ENCODE data around the gene SLPI. TPM values are rescaled to one million over a fixed set of nuclear protein-coding genes. Genes with fewer than 3 reads are reported as not detected.

SLPI gene, protein sequence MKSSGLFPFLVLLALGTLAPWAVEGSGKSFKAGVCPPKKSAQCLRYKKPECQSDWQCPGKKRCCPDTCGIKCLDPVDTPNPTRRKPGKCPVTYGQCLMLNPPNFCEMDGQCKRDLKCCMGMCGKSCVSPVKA
- not detected in 2 replicates for total RNA-seq (2013; cell fraction: nucleolus; rRNA removed)
- total RNA-seq (2014; rRNA removed) (not detected in 2 replicates), total RNA-seq (2014; rRNA removed; fragmentation: Illumina TruSeq; extraction: Trizol) (not detected in 2 replicates), total RNA-seq (2021) (1.4 TPM in 1 of 2 replicates, not detected in the other), polyA plus RNA-seq (2011; rRNA removed) (not detected in 2 replicates), polyA plus RNA-seq (2014; fragmentation: Illumina TruSeq; extraction: Trizol) (not detected in 2 replicates), polyA plus RNA-seq (2014; fragmentation: Nextera tagmentation; extraction: Ambion mirVana) (not detected), polyA plus RNA-seq (2014; rRNA removed) (0.56 TPM in 1 of 2 replicates, not detected in the other), polyA plus RNA-seq (2016; fragmentation: Nextera tagmentation; extraction: Ambion mirVana) (not detected), polyA minus RNA-seq (2011; rRNA and poly(A)+ RNA removed) (not detected in 2 replicates), Bru-seq, nascent RNA (not detected), BruChase-seq, experiment 1, labeled RNA remaining after a 6-hour chase (not detected), BruChase-seq, experiment 2, labeled RNA remaining after a 2-hour chase (percentile 18 among the genes with signal in this experiment)
- polyA plus RNA-seq (2011; ENCODE audit: low read depth): not detected
- polyA plus RNA-seq (2011; cell fraction: cytosol; rRNA removed): 0.20 TPM in 1 of 2 replicates, not detected in the other
- polyA plus RNA-seq (2011; cell fraction: nucleus; rRNA removed): not detected in 2 replicates
- polyA plus RNA-seq (2012): not detected in 2 replicates
- polyA minus RNA-seq (2011; cell fraction: cytosol; rRNA and poly(A)+ RNA removed): 24.7 and 29.1 TPM in 2 replicates
- polyA minus RNA-seq (2011; cell fraction: nucleus; rRNA and poly(A)+ RNA removed): 3.0 and 9.1 TPM in 2 replicates
- long read RNA-seq, experiment 1: 0 reads
- long read RNA-seq, experiment 2: 0 reads

DNA sequence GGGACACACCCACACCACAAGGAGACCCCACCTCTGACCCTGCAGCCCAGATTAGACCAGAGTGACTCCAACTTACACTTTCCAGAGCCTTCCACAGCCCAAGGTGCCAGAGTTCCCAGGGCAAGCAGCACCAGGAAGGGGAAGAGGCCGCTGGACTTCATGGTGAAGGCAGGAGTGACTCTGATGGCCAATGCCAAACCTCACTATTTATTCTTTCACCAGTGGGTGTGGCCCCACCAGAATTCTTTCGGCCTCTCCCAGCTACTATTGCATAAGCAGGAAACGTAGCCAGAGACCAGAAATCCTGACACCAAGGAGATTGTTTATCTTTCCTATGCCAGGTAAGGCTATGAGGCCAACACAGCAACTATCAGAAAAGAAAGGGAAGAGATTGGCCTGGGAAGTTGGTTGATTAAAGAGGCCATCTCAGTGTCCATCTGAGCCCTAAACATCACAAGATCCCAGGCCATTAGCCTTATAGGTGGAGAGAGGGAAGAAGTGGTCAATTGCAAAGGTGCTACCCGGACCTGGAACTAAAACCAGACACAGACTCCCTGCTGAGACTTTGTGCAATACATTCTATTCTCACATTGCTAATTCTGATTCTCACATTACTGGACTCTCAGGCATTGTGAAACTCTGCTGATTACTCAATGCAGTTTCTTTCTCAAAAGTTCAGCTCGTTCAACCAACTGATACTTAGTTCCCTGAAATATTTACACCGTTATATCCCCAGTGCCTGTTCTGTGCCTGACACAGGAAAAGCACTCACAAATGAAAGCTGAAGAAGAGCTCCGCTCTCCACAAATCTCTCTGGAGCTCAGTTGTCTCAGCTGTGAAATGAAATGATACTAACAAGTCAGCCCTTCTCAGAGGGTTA lies at the start of gene SLPI:
Gene SLPI, minus strand, starts transcription at position 182 of the 880 bp plus-strand sequence. Its CDS starts 21 bp downstream, at position 161.
- no peak within 1 kb of the TSS for H2AFZ ChIP-seq (ENCODE audit: control insufficient read depth, low read depth, low read length)
- peak; percentile 85 for FAIRE-seq
- intact Hi-C loops (cut with micrococcal nuclease; ENCODE audit: unreplicated experiment) (no loop called here), in situ Hi-C loops (cut with MboI) (no loop called here)
- ChIA-PET RAD21 (ENCODE audit: unreplicated experiment) (interaction anchor here (0.9 kb wide), 1 partner anchor 36 kb away, joined by 3 read pairs; no protein-coding TSS in a partner anchor), SMC1A (ENCODE audit: uncharacterized antibody, unreplicated experiment) (interaction anchor here (0.8 to 1.2 kb wide), 2 partner anchors 25 to 159 kb away, joined by 3 read pairs; no protein-coding TSS in a partner anchor), CTCF (interaction anchor here (0.6 to 1.2 kb wide), 2 partner anchors 40 to 180 kb away, joined by 4 to 5 read pairs; no protein-coding TSS in a partner anchor), POLR2A (interaction anchor here (0.6 kb wide), 1 partner anchor 46 kb away, joined by 7 read pairs; no protein-coding TSS in a partner anchor)
- H3K79me2 ChIP-seq (ENCODE audit: control insufficient read depth, insufficient read depth, low read length): no peaks in the 10 kb centered on the region
- no peak for DNase-seq (ENCODE audit: low read depth, low spot score)
- H4K20me1 ChIP-seq (ENCODE audit: control insufficient read depth, insufficient read depth): no peaks in the 10 kb centered on the region
- H3K4me3 ChIP-seq: no peak within 1 kb of the TSS
- 7% methylated on average over 7 of the region's 7 CpGs for WGBS (ENCODE audit: insufficient coverage, insufficient replicate concordance, low lambda C conversion rate, missing lambda C conversion rate)
- no peaks in the 10 kb centered on the region for H3K36me3 ChIP-seq (ENCODE audit: control insufficient read depth in 2 of 2, insufficient read depth in 2 of 2, low read length in 1 of 2)
- no peaks in the 10 kb centered on the region for H3K9me3 ChIP-seq (replicated peaks; ENCODE audit: control insufficient read depth, insufficient read depth, low read length)
- H3K27ac ChIP-seq (ENCODE audit: control insufficient read depth, insufficient read depth): no peak within 1 kb of the TSS
- BruUV-seq (replicated peaks): no TSS peak
- peak; percentile 65 for ATAC-seq
- H3K4me1 ChIP-seq (ENCODE audit: control insufficient read depth, insufficient read depth, low read length): peaks cover 4% of the 10 kb centered on the region
- peaks cover 0 to 10% of the 10 kb centered on the region in 2 experiments; a peak in 3 of 4 replicates for H3K27me3 ChIP-seq (replicated peaks in 1 of 2; ENCODE audit: control insufficient read depth in 2 of 2, insufficient read depth in 2 of 2, low read length in 1 of 2)
- H3K9ac ChIP-seq (ENCODE audit: control insufficient read depth, insufficient read depth, low read length): no peak within 1 kb of the TSS
- TF ChIP-seq, protein P1, sequence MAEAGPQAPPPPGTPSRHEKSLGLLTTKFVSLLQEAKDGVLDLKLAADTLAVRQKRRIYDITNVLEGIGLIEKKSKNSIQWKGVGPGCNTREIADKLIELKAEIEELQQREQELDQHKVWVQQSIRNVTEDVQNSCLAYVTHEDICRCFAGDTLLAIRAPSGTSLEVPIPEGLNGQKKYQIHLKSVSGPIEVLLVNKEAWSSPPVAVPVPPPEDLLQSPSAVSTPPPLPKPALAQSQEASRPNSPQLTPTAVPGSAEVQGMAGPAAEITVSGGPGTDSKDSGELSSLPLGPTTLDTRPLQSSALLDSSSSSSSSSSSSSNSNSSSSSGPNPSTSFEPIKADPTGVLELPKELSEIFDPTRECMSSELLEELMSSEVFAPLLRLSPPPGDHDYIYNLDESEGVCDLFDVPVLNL (IDR thresholded peaks at IDR 0.05; ENCODE audit: low read depth, low read length): no peak
- TF ChIP-seq NRF1 (conservative IDR thresholded peaks at IDR 0.05; ENCODE audit: low read depth, low read length) (no peak), ZNF207 (IDR thresholded peaks at IDR 0.05; ENCODE audit: borderline replicate concordance) (no peak)
- TF ChIP-seq, protein P2, sequence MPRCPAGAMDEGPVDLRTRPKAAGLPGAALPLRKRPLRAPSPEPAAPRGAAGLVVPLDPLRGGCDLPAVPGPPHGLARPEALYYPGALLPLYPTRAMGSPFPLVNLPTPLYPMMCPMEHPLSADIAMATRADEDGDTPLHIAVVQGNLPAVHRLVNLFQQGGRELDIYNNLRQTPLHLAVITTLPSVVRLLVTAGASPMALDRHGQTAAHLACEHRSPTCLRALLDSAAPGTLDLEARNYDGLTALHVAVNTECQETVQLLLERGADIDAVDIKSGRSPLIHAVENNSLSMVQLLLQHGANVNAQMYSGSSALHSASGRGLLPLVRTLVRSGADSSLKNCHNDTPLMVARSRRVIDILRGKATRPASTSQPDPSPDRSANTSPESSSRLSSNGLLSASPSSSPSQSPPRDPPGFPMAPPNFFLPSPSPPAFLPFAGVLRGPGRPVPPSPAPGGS (IDR thresholded peaks at IDR 0.05; ENCODE audit: borderline replicate concordance, insufficient read depth, low read depth, low read length, poor library complexity, severe bottlenecking): peak; percentile 37
- TF ChIP-seq, protein P3, sequence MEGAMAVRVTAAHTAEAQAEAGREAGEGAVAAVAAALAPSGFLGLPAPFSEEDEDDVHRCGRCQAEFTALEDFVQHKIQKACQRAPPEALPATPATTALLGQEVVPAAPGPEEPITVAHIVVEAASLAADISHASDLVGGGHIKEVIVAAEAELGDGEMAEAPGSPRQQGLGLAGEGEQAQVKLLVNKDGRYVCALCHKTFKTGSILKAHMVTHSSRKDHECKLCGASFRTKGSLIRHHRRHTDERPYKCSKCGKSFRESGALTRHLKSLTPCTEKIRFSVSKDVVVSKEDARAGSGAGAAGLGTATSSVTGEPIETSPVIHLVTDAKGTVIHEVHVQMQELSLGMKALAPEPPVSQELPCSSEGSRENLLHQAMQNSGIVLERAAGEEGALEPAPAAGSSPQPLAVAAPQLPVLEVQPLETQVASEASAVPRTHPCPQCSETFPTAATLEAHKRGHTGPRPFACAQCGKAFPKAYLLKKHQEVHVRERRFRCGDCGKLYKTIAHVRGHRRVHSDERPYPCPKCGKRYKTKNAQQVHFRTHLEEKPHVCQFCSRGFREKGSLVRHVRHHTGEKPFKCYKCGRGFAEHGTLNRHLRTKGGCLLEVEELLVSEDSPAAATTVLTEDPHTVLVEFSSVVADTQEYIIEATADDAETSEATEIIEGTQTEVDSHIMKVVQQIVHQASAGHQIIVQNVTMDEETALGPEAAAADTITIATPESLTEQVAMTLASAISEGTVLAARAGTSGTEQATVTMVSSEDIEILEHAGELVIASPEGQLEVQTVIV (IDR thresholded peaks at IDR 0.05; ENCODE audit: borderline replicate concordance, partially characterized antibody): no peak
- no peak within 1 kb of the TSS for H3K4me2 ChIP-seq (ENCODE audit: control insufficient read depth, insufficient read depth)
